Left hindlimb (tissue), 1 donor: ENCODE data around the gene EPX.
A peak's percentile ranks its signal among the peaks of the same experiment; 100 is the strongest.

Experiments used
- DNase-seq: peaks from one replicate; pipeline ENCODE4 v3.0.0-alpha.2; 2018

The EPX gene

GRCh38 chr17:58229881-58230280, 37.4 kb downstream of the EPX start:
- DNase-seq = no peak

- no peak for DNase-seq
Measured at GRCh38 chr17:58231641-58232040, 39.1 kb downstream of the EPX start.

GRCh38 chr17:58232707-58233156, 40.2 kb downstream of the EPX start:
- no peak for DNase-seq

- no peak for DNase-seq
Measured at GRCh38 chr17:58233543-58233942, 41.0 kb downstream of the EPX start.

- DNase-seq = no peak
Measured at GRCh38 chr17:58234512-58234911, 42.0 kb downstream of the EPX start.

- DNase-seq = no peak
Measured at GRCh38 chr17:58235821-58236220, 43.3 kb downstream of the EPX start.

- DNase-seq = no peak
Measured at GRCh38 chr17:58236394-58236793, 43.9 kb downstream of the EPX start.

GRCh38 chr17:58238147-58238634, 45.7 kb downstream of the EPX start, which contains the start of gene LPO:
Gene LPO (plus strand): TSS chr17:58238584. CDS start chr17:58242980, 4,396 bp downstream.
- DNase-seq = no peak

- no peak for DNase-seq
Measured at GRCh38 chr17:58239987-58240386, 47.5 kb downstream of the EPX start.

- no peak for DNase-seq
Measured at GRCh38 chr17:58242171-58242784, 49.8 kb downstream of the EPX start.

GRCh38 chr17:58244963-58245362, 52.4 kb downstream of the EPX start:
- DNase-seq = no peak

- no peak for DNase-seq
Measured at GRCh38 chr17:58245428-58246103, 53.0 kb downstream of the EPX start.

GRCh38 chr17:58246104-58246740, 53.7 kb downstream of the EPX start:
- DNase-seq = no peak

GRCh38 chr17:58246781-58247180, 54.3 kb downstream of the EPX start:
- no peak for DNase-seq

- no peak for DNase-seq
Measured at GRCh38 chr17:58247511-58248363, 55.2 kb downstream of the EPX start.

- DNase-seq = no peak
Measured at GRCh38 chr17:58248955-58249269, 56.4 kb downstream of the EPX start.

GRCh38 chr17:58249270-58250133, 57.0 kb downstream of the EPX start:
- peak; percentile 79 for DNase-seq

GRCh38 chr17:58250344-58251011, 58.0 kb downstream of the EPX start:
- DNase-seq = no peak

GRCh38 chr17:58252141-58252540, 59.6 kb downstream of the EPX start:
- no peak for DNase-seq

GRCh38 chr17:58253082-58253481, 60.6 kb downstream of the EPX start:
- no peak for DNase-seq
